ENCODE results near the gene PNISR.
A peak's percentile ranks its signal among the peaks of the same experiment; 100 is the strongest.

Gene PNISR

DNA sequence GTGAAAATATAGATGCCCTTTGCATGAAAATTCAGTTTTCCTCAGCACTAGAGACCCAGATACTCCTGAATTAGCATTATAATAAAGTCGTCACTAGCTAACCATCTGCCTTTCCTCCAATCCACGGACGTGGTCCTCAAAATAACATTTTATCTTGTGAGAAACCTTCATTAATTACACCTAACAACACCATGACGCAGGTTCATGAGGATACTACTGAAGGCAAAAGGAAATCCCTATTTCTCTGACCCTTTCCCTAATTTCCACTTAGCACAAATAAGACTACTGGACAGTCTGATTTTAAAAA is 1.3 kb upstream of the PNISR start:
- Mint-ChIP-seq H3K4me3 (peak overlapping the region; percentile 93 to 97 (median 94)), H3K27me3 (ENCODE audit: low read depth) (no peaks in the 10 kb centered on the region), H3K36me3 (ENCODE audit: low read depth) (peaks cover 34% of the 10 kb centered on the region), H3K4me1 (peaks cover 43% of the 10 kb centered on the region), H3K27ac (peak overlapping the region; percentile 97 to 99 (median 98)), H3K9me3 (no peaks in the 10 kb centered on the region)
- TF ChIP-seq, protein P1, sequence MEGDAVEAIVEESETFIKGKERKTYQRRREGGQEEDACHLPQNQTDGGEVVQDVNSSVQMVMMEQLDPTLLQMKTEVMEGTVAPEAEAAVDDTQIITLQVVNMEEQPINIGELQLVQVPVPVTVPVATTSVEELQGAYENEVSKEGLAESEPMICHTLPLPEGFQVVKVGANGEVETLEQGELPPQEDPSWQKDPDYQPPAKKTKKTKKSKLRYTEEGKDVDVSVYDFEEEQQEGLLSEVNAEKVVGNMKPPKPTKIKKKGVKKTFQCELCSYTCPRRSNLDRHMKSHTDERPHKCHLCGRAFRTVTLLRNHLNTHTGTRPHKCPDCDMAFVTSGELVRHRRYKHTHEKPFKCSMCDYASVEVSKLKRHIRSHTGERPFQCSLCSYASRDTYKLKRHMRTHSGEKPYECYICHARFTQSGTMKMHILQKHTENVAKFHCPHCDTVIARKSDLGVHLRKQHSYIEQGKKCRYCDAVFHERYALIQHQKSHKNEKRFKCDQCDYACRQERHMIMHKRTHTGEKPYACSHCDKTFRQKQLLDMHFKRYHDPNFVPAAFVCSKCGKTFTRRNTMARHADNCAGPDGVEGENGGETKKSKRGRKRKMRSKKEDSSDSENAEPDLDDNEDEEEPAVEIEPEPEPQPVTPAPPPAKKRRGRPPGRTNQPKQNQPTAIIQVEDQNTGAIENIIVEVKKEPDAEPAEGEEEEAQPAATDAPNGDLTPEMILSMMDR (IDR thresholded peaks at IDR 0.05; ENCODE audit: unreplicated experiment in 3 of 3) = no peak

DNA sequence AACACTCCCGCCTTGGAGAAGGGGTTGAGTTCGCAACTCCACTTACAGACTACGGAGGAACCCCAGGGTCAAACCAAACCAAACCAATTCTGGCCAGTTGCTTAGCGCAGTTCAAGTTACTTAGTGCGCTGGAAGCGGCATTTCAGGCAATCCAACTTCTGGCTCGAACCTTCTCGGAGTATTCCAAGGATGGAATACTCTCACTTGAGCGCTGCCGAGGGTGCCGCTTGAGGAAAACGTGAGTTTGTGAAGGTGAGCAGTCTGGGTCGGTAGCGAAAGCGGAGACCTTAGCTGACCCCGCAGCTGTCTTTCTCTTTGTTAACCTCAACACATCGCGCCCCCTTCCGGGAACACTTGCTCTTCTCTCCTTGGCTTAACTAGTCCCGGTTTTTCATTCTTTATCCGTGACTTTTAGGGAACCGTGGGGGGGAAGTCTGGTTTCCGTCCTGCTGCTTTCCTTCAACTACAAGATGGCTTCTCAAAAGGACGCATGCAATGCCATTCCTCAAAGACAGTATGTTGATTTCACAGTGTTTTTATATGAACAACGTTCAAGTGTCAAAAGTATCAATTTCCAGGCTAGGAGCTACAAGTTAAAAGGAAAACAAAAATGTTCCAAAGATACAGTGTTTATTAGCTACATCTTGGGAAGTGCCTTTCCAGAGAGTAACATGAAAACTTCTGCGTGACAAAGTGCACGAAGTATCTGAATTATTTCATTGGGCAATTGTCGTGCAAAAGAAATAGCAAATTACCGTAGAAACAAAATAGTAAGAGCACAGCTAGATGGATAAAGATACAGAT is 741 bp upstream of the PNISR start:
- H3K4me3 Mint-ChIP-seq = peak overlapping the region; percentile 93 to 97 (median 94)
- H3K9me3 Mint-ChIP-seq = no peaks in the 10 kb centered on the region
- H3K27me3 Mint-ChIP-seq (ENCODE audit: low read depth) = no peaks in the 10 kb centered on the region
- peaks cover 34% of the 10 kb centered on the region for H3K36me3 Mint-ChIP-seq (ENCODE audit: low read depth)
- H3K27ac Mint-ChIP-seq = peak overlapping the region; percentile 97 to 99 (median 98)
- TF ChIP-seq, protein P1 (IDR thresholded peaks at IDR 0.05; ENCODE audit: unreplicated experiment in 3 of 3) = peak; percentile 27 to 59 (median 38)
- peaks cover 49% of the 10 kb centered on the region for H3K4me1 Mint-ChIP-seq

DNA sequence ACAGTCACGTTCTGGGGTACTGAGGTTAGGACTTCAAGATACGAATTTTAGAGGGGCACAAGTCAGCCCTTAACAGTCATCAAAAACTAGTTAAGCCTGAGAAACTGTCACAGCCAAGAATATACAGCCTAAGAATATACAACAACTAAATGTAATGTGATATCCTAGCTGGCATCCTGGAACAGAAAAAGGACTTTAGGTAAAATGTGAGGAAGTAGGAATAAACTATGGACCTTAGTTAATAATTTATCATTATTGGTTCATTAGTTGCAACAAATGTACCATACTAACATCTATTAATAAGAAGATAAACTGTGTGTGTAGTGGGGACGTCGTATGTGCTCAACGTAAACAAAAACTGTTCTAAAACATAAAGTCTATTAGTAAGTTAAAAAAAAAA is 1.1 kb downstream of the PNISR start:
- H3K27me3 Mint-ChIP-seq (ENCODE audit: low read depth) = no peaks in the 10 kb centered on the region
- no peaks in the 10 kb centered on the region for H3K9me3 Mint-ChIP-seq
- TF ChIP-seq, protein P1 (IDR thresholded peaks at IDR 0.05; ENCODE audit: unreplicated experiment in 3 of 3) = no peak
- H3K27ac Mint-ChIP-seq = peak overlapping the region; percentile 80 to 99 (median 98)
- peaks cover 37% of the 10 kb centered on the region for H3K36me3 Mint-ChIP-seq (ENCODE audit: low read depth)
- peaks cover 53% of the 10 kb centered on the region for H3K4me1 Mint-ChIP-seq
- H3K4me3 Mint-ChIP-seq = peak overlapping the region; percentile 93 to 97 (median 94)

DNA sequence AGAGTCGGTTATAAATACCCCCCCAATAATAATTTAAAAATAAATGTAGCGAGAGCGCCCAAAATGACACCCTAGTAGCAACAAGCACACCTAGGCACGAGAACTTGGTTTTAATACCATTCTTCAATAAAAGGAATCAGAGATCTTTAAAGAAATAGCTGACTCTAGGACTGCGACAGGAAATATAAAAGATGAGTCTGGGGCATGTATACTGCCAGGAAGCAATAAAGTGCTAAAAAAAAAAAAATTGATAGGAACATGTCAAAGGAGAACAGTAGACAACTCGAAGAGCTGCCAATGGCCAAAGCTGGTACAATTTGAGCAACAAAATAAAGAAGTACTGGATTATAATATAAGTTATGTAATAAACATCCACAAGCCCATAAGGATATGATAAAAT is 2.2 kb downstream of the PNISR start:
- peak overlapping the region; percentile 93 to 97 (median 94) for H3K4me3 Mint-ChIP-seq
- H3K27ac Mint-ChIP-seq = peak overlapping the region in 2 of 3 experiments; percentile 19 to 35
- TF ChIP-seq, protein P1 (IDR thresholded peaks at IDR 0.05; ENCODE audit: unreplicated experiment in 3 of 3) = no peak
- peaks cover 40% of the 10 kb centered on the region for H3K36me3 Mint-ChIP-seq (ENCODE audit: low read depth)
- H3K27me3 Mint-ChIP-seq (ENCODE audit: low read depth) = no peaks in the 10 kb centered on the region
- H3K4me1 Mint-ChIP-seq = peaks cover 56% of the 10 kb centered on the region
- no peaks in the 10 kb centered on the region for H3K9me3 Mint-ChIP-seq

DNA sequence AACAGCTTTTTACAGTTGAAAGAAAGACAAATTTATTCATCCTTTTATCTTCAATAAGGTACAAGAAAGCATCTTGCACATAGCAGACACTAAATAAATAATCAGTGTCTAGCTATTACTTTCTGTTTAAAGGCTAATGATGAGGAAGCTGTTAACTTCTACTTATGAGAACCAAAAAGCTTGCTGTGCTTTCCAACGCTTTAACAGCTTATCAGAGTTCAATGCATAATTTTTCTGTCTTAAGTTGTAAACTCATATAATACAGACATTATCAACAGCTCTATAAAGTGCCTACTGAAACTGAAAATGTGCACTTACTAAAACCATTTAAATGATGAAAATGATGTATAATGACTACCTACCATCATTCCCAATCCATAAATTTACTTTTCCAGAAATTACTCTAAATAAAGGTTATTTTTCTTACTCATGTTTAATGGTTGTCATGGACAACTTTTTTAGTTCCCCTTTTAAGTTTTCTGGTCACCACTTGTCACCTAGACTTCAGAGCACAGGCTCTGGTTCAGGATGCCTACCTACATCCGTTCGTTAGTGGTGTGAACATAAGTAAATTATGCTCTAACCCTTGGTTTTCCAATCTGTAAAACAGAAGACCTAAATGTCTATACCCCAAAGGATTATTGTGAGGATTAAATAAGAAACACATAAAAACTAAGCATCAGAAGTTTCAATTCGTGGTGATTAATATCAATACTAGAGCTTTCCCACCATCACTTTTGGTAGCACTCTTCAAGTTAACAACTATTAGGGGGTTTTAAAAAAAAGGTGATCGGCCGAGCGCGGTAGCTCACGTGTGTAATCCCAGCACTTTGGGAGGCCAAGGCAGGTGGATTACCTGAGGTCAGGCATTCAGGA is 8.0 kb downstream of the PNISR start:
- Mint-ChIP-seq H3K27ac (no peak overlapping the region), H3K4me1 (peaks cover 20% of the 10 kb centered on the region), H3K27me3 (ENCODE audit: low read depth) (no peaks in the 10 kb centered on the region), H3K4me3 (no peak overlapping the region), H3K36me3 (ENCODE audit: low read depth) (peaks cover 46% of the 10 kb centered on the region), H3K9me3 (no peaks in the 10 kb centered on the region)
- TF ChIP-seq, protein P1 (IDR thresholded peaks at IDR 0.05; ENCODE audit: unreplicated experiment in 3 of 3) = no peak
